Measurements from ENCODE around the gene ELOVL6. TPM values are rescaled to one million over a fixed set of nuclear protein-coding genes. Genes with fewer than 3 reads are reported as not detected.
"Not testable (repeated sequence)": the region's sequence is repeated elsewhere in the genome, so short reads cannot be mapped to it uniquely, and the experiment has no call there.

The ELOVL6 gene
- total RNA-seq, 1 donor from 2014 or later, result 3.1 TPM

GRCh38 chr4:110049951-110050925 is 148.2 kb downstream of the ELOVL6 start:
- Histone ChIP-seq H3K36me3 (ENCODE audit: control insufficient read depth in 3 of 3, insufficient read depth in 3 of 3, low read length in 3 of 3) (no peaks in the 10 kb centered on the region), H3K4me1 (ENCODE audit: control insufficient read depth in 3 of 3, insufficient read depth in 3 of 3, low read length in 3 of 3) (no peaks in the 10 kb centered on the region), H3K27ac (ENCODE audit: low read depth, low read length) (no peak overlapping the region), H3K9ac (ENCODE audit: low read depth in 1 of 3, low read length in 3 of 3) (no peak overlapping the region), H3K27me3 (ENCODE audit: control insufficient read depth in 3 of 3, insufficient read depth in 3 of 3, low read length in 3 of 3) (no peaks in the 10 kb centered on the region), H3K4me3 (ENCODE audit: low read length in 3 of 3) (no peak overlapping the region), H3K9me3 (ENCODE audit: control insufficient read depth in 3 of 3, low read length in 3 of 3) (no peaks in the 10 kb centered on the region)

- H3K27ac ChIP-seq (ENCODE audit: low read depth, low read length), result no peak overlapping the region
These were observed 151.8 kb downstream of the ELOVL6 start for GRCh38 chr4:110046588-110047049.

GRCh38 chr4:110042545-110043517 is 155.6 kb downstream of the ELOVL6 start:
- H3K4me3 ChIP-seq (ENCODE audit: low read length in 3 of 3), result no peak overlapping the region
- H3K36me3 ChIP-seq (ENCODE audit: control insufficient read depth in 3 of 3, insufficient read depth in 3 of 3, low read length in 3 of 3), result no peaks in the 10 kb centered on the region
- H3K27me3 ChIP-seq (ENCODE audit: control insufficient read depth in 3 of 3, insufficient read depth in 3 of 3, low read length in 3 of 3), result no peaks in the 10 kb centered on the region
- no peaks in the 10 kb centered on the region for H3K9me3 ChIP-seq (ENCODE audit: control insufficient read depth in 3 of 3, low read length in 3 of 3)
- H3K9ac ChIP-seq (ENCODE audit: low read depth in 1 of 3, low read length in 3 of 3), result no peak overlapping the region
- H3K27ac ChIP-seq (ENCODE audit: low read depth, low read length), result no peak overlapping the region
- peaks cover 0 to 3% (median 0%) of the 10 kb centered on the region in 3 donors for H3K4me1 ChIP-seq (ENCODE audit: control insufficient read depth in 3 of 3, insufficient read depth in 3 of 3, low read length in 3 of 3)

More at GRCh38 chr4:110046588-110047049, 151.8 kb downstream of the ELOVL6 start:
- Histone ChIP-seq H3K4me1 (ENCODE audit: control insufficient read depth in 3 of 3, insufficient read depth in 3 of 3, low read length in 3 of 3) (peaks cover 0 to 3% (median 0%) of the 10 kb centered on the region in 3 donors), H3K36me3 (ENCODE audit: control insufficient read depth in 3 of 3, insufficient read depth in 3 of 3, low read length in 3 of 3) (no peaks in the 10 kb centered on the region), H3K27me3 (ENCODE audit: control insufficient read depth in 3 of 3, insufficient read depth in 3 of 3, low read length in 3 of 3) (no peaks in the 10 kb centered on the region), H3K9ac (ENCODE audit: low read depth in 1 of 3, low read length in 3 of 3) (no peak overlapping the region), H3K9me3 (ENCODE audit: control insufficient read depth in 3 of 3, low read length in 3 of 3) (no peaks in the 10 kb centered on the region), H3K4me3 (ENCODE audit: low read length in 3 of 3) (no peak overlapping the region)

- Histone ChIP-seq H3K27ac (ENCODE audit: low read depth, low read length) (no peak overlapping the region), H3K27me3 (ENCODE audit: control insufficient read depth in 3 of 3, insufficient read depth in 3 of 3, low read length in 3 of 3) (no peaks in the 10 kb centered on the region), H3K9ac (ENCODE audit: low read depth in 1 of 3, low read length in 3 of 3) (no peak overlapping the region)
These were observed 156.7 kb downstream of the ELOVL6 start for GRCh38 chr4:110041735-110042134.

GRCh38 chr4:110039164-110039563 is 159.3 kb downstream of the ELOVL6 start:
- H3K9me3 ChIP-seq (ENCODE audit: control insufficient read depth in 3 of 3, low read length in 3 of 3); H3K36me3 ChIP-seq (ENCODE audit: control insufficient read depth in 3 of 3, insufficient read depth in 3 of 3, low read length in 3 of 3); H3K4me3 ChIP-seq (ENCODE audit: low read length in 3 of 3); H3K27me3 ChIP-seq (ENCODE audit: control insufficient read depth in 3 of 3, insufficient read depth in 3 of 3, low read length in 3 of 3); H3K27ac ChIP-seq (ENCODE audit: low read depth, low read length); H3K4me1 ChIP-seq (ENCODE audit: control insufficient read depth in 3 of 3, insufficient read depth in 3 of 3, low read length in 3 of 3); H3K9ac ChIP-seq (ENCODE audit: low read depth in 1 of 3, low read length in 3 of 3): not testable (repeated sequence)

More at GRCh38 chr4:110041735-110042134, 156.7 kb downstream of the ELOVL6 start:
- H3K9me3 ChIP-seq (ENCODE audit: control insufficient read depth in 3 of 3, low read length in 3 of 3), result no peaks in the 10 kb centered on the region
- no peak overlapping the region for H3K4me3 ChIP-seq (ENCODE audit: low read length in 3 of 3)
- H3K4me1 ChIP-seq (ENCODE audit: control insufficient read depth in 3 of 3, insufficient read depth in 3 of 3, low read length in 3 of 3), result peaks cover 0 to 3% (median 0%) of the 10 kb centered on the region in 3 donors
- no peaks in the 10 kb centered on the region for H3K36me3 ChIP-seq (ENCODE audit: control insufficient read depth in 3 of 3, insufficient read depth in 3 of 3, low read length in 3 of 3)

GRCh38 chr4:110034026-110034393 is 164.4 kb downstream of the ELOVL6 start:
- H3K27ac ChIP-seq (ENCODE audit: low read depth, low read length), result no peak overlapping the region
- H3K27me3 ChIP-seq (ENCODE audit: control insufficient read depth in 3 of 3, insufficient read depth in 3 of 3, low read length in 3 of 3), result peaks cover 0 to 5% (median 0%) of the 10 kb centered on the region in 3 donors
- H3K4me1 ChIP-seq (ENCODE audit: control insufficient read depth in 3 of 3, insufficient read depth in 3 of 3, low read length in 3 of 3), result no peaks in the 10 kb centered on the region
- H3K9me3 ChIP-seq (ENCODE audit: control insufficient read depth in 3 of 3, low read length in 3 of 3), result no peaks in the 10 kb centered on the region
- no peaks in the 10 kb centered on the region for H3K36me3 ChIP-seq (ENCODE audit: control insufficient read depth in 3 of 3, insufficient read depth in 3 of 3, low read length in 3 of 3)
- no peak overlapping the region for H3K4me3 ChIP-seq (ENCODE audit: low read length in 3 of 3)
- H3K9ac ChIP-seq (ENCODE audit: low read depth in 1 of 3, low read length in 3 of 3), result no peak overlapping the region

GRCh38 chr4:110033355-110034025 is 164.9 kb downstream of the ELOVL6 start:
- Histone ChIP-seq H3K9ac (ENCODE audit: low read depth in 1 of 3, low read length in 3 of 3) (no peak overlapping the region), H3K4me3 (ENCODE audit: low read length in 3 of 3) (no peak overlapping the region), H3K36me3 (ENCODE audit: control insufficient read depth in 3 of 3, insufficient read depth in 3 of 3, low read length in 3 of 3) (no peaks in the 10 kb centered on the region), H3K27me3 (ENCODE audit: control insufficient read depth in 3 of 3, insufficient read depth in 3 of 3, low read length in 3 of 3) (peaks cover 0 to 5% (median 0%) of the 10 kb centered on the region in 3 donors), H3K27ac (ENCODE audit: low read depth, low read length) (no peak overlapping the region), H3K4me1 (ENCODE audit: control insufficient read depth in 3 of 3, insufficient read depth in 3 of 3, low read length in 3 of 3) (no peaks in the 10 kb centered on the region), H3K9me3 (ENCODE audit: control insufficient read depth in 3 of 3, low read length in 3 of 3) (no peaks in the 10 kb centered on the region)

GRCh38 chr4:110032603-110033002 is 165.8 kb downstream of the ELOVL6 start:
- H3K27ac ChIP-seq (ENCODE audit: low read depth, low read length), result no peak overlapping the region
- no peaks in the 10 kb centered on the region for H3K36me3 ChIP-seq (ENCODE audit: control insufficient read depth in 3 of 3, insufficient read depth in 3 of 3, low read length in 3 of 3)
- no peaks in the 10 kb centered on the region for H3K4me1 ChIP-seq (ENCODE audit: control insufficient read depth in 3 of 3, insufficient read depth in 3 of 3, low read length in 3 of 3)
- H3K4me3 ChIP-seq (ENCODE audit: low read length in 3 of 3), result no peak overlapping the region
- H3K27me3 ChIP-seq (ENCODE audit: control insufficient read depth in 3 of 3, insufficient read depth in 3 of 3, low read length in 3 of 3), result peaks cover 0 to 5% (median 0%) of the 10 kb centered on the region in 3 donors
- no peaks in the 10 kb centered on the region for H3K9me3 ChIP-seq (ENCODE audit: control insufficient read depth in 3 of 3, low read length in 3 of 3)
- H3K9ac ChIP-seq (ENCODE audit: low read depth in 1 of 3, low read length in 3 of 3), result no peak overlapping the region

GRCh38 chr4:110025718-110026117 is 172.7 kb downstream of the ELOVL6 start:
- Histone ChIP-seq H3K27ac (ENCODE audit: low read depth, low read length) (no peak overlapping the region), H3K36me3 (ENCODE audit: control insufficient read depth in 3 of 3, insufficient read depth in 3 of 3, low read length in 3 of 3) (no peaks in the 10 kb centered on the region), H3K4me1 (ENCODE audit: control insufficient read depth in 3 of 3, insufficient read depth in 3 of 3, low read length in 3 of 3) (no peaks in the 10 kb centered on the region), H3K9me3 (ENCODE audit: control insufficient read depth in 3 of 3, low read length in 3 of 3) (no peaks in the 10 kb centered on the region), H3K9ac (ENCODE audit: low read depth in 1 of 3, low read length in 3 of 3) (no peak overlapping the region), H3K27me3 (ENCODE audit: control insufficient read depth in 3 of 3, insufficient read depth in 3 of 3, low read length in 3 of 3) (no peaks in the 10 kb centered on the region), H3K4me3 (ENCODE audit: low read length in 3 of 3) (no peak overlapping the region)
